Erythroblast (primary cell): ENCODE measurements around the gene OPCML.

Experiments
- GATA1 ChIP-seq: IDR thresholded peaks from 2 replicates; pipeline ENCODE4 v1.6.1; 2011; ENCODE audit warnings: low read depth, mild to moderate bottlenecking, control low read depth, low read length, moderate library complexity
- POLR2A ChIP-seq: IDR thresholded peaks from 2 replicates; pipeline ENCODE4 v1.6.1; 2011; ENCODE audit warnings: mild to moderate bottlenecking, low read length

DNA sequence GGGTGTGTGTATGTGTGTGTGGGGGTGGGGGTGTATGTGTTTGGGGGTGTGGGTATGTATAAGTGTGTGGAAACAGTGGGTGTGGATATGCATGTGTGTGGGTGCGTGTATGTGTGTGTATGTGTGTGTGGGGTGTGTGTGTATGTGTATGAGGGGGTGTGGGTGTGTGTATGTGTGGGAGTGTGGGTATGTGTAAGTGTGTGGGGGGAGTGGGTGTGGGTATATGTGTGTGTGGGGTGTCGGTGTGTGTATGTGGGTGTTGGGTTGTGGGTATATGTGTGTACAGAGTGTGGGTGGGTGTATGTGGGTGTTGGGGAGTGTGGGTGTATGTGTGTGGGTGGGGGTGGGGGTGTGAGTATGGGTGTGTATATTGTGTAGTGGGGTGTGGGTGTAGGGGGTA lies 206.0 kb downstream of the OPCML start:
- TF ChIP-seq POLR2A = no peak
- TF ChIP-seq GATA1 = no peak
